Glutamatergic neuron (in vitro differentiated cells): ENCODE data around the gene DENND6A. TPM values are rescaled to one million over a fixed set of nuclear protein-coding genes. Genes with fewer than 3 reads are reported as not detected.

Experiments
- DNase-seq: peaks from one replicate; pipeline ENCODE4 v3.0.0; 2022
- H3K27ac Mint-ChIP-seq: one replicate; pipeline ENCODE4 v1.8.0; 2020; ENCODE audit warnings: mild to moderate bottlenecking, mixed read lengths, inconsistent platforms; ENCODE audit not compliant: unreplicated experiment
- H3K27me3 Mint-ChIP-seq: one replicate; pipeline ENCODE4 v1.8.0; 2020; ENCODE audit warnings: mild to moderate bottlenecking, moderate library complexity, mixed read lengths, inconsistent platforms; ENCODE audit not compliant: unreplicated experiment
- H3K36me3 Mint-ChIP-seq: one replicate; pipeline ENCODE4 v1.8.0; 2020; ENCODE audit warnings: mild to moderate bottlenecking, mixed read lengths, inconsistent platforms; ENCODE audit not compliant: unreplicated experiment
- H3K4me1 Mint-ChIP-seq: one replicate; pipeline ENCODE4 v1.8.0; 2020; ENCODE audit warnings: mild to moderate bottlenecking, low read depth, mixed read lengths, inconsistent platforms; ENCODE audit not compliant: unreplicated experiment
- H3K4me3 Mint-ChIP-seq: one replicate; pipeline ENCODE4 v1.8.0; 2020; ENCODE audit warnings: mild to moderate bottlenecking, mixed read lengths, inconsistent platforms; ENCODE audit not compliant: unreplicated experiment
- H3K9me3 Mint-ChIP-seq: one replicate; pipeline ENCODE4 v1.8.0; 2020; ENCODE audit warnings: mild to moderate bottlenecking, moderate library complexity, mixed read lengths, inconsistent platforms; ENCODE audit not compliant: unreplicated experiment
- CTCF ChIP-seq: fragments of 200-600 bp; sonication (generic); IDR thresholded peaks from one replicate; pipeline ENCODE4 v1.5.0; 2021; ENCODE audit not compliant: partially characterized antibody, unreplicated experiment
- total RNA-seq: library from RNA; stranded (reverse); fragmentation: NEBNext Ultra II Directional; extraction: Animal tissue kit (Norgen Biotek cat#: 25700); gene quantifications from one replicate; pipeline ENCODE4 v1.2.1, GENCODE V29; 2021; ENCODE audit not compliant: unreplicated experiment

Gene DENND6A
- total RNA-seq, 1 donor from 2014 or later, result 20.5 TPM

GRCh38 chr3:57726397-57726796 is 33.5 kb upstream of the DENND6A start:
- no peak for TF ChIP-seq CTCF
- Mint-ChIP-seq H3K4me3 (no peak overlapping the region), H3K27ac (no peak overlapping the region), H3K36me3 (no peaks in the 10 kb centered on the region), H3K9me3 (peaks cover 1% of the 10 kb centered on the region), H3K4me1 (no peaks in the 10 kb centered on the region), H3K27me3 (no peaks in the 10 kb centered on the region)
- DNase-seq, result no peak

DNA sequence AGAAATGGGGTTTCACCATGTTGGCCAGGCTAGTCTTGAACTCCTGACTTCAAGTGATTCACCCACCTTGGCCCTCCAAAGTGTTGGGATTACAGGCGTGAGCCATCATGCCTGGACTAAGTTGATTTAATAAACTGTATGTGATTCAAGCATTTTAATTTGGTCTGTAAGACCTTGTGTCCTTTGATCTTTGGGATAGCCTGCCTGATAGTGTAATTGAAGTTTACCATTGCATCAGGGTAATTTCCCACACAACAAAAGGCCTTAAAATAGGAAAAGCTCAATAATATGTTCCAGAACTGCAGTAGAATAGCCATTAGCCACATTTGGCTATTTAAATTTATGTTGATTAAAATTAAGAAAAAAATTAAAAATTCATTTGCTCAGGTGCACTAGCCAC is 25.2 kb upstream of the DENND6A start:
- no peak for TF ChIP-seq CTCF
- Mint-ChIP-seq H3K4me3 (no peak overlapping the region), H3K4me1 (no peaks in the 10 kb centered on the region), H3K9me3 (no peaks in the 10 kb centered on the region), H3K27ac (no peak overlapping the region), H3K36me3 (no peaks in the 10 kb centered on the region), H3K27me3 (peaks cover 3% of the 10 kb centered on the region)
- no peak for DNase-seq

DNA sequence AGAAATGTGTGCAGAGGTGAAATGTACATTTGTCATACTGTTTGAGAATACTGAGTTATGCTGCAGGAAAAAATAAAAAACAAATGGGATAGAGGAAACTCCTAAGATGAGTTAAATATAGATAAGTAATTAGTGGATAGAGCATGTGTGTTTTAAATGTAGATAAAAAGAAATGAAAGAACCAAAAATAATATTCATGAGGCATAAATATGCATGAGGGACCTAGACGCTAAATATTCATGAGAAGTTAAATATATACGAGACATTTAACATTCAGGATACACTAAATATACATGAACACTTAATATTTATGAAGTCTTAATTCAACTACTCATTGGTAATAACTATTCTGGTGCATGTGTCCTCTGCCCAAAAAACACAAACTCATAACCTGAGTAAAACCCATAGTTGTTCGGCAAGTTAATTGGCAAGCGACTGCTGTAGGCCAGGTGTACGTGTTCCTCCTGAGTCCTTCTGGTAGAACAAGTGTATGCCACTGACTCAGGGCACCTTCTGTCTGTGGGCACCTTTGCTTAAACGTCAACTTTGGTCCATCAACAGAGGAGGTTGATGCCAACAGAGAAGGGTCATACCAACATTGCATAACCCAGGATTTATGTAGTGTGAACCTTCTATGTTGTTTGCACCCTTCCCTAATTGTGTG is 24.5 kb upstream of the DENND6A start:
- DNase-seq, result no peak
- H3K36me3 Mint-ChIP-seq, result no peaks in the 10 kb centered on the region
- TF ChIP-seq CTCF, result no peak
- H3K9me3 Mint-ChIP-seq, result no peaks in the 10 kb centered on the region
- no peak overlapping the region for H3K27ac Mint-ChIP-seq
- no peak overlapping the region for H3K4me3 Mint-ChIP-seq
- no peaks in the 10 kb centered on the region for H3K4me1 Mint-ChIP-seq
- H3K27me3 Mint-ChIP-seq, result peaks cover 3% of the 10 kb centered on the region

- Mint-ChIP-seq H3K4me3 (no peak overlapping the region), H3K27ac (no peak overlapping the region), H3K36me3 (no peaks in the 10 kb centered on the region), H3K27me3 (peaks cover 3% of the 10 kb centered on the region), H3K9me3 (no peaks in the 10 kb centered on the region), H3K4me1 (no peaks in the 10 kb centered on the region)
- no peak for TF ChIP-seq CTCF
- DNase-seq, result no peak
Observed at GRCh38 chr3:57715686-57716085, 22.8 kb upstream of the DENND6A start.

GRCh38 chr3:57709559-57709958 is 16.7 kb upstream of the DENND6A start:
- Mint-ChIP-seq H3K4me1 (no peaks in the 10 kb centered on the region), H3K27ac (no peak overlapping the region), H3K4me3 (no peak overlapping the region), H3K9me3 (no peaks in the 10 kb centered on the region), H3K27me3 (peaks cover 4% of the 10 kb centered on the region), H3K36me3 (peaks cover 7% of the 10 kb centered on the region)
- DNase-seq, result no peak
- TF ChIP-seq CTCF, result no peak
